ENCODE measurements around the gene CLEC2B. TPM values are rescaled to one million over a fixed set of nuclear protein-coding genes. Genes with fewer than 3 reads are reported as not detected.

The CLEC2B gene
- 0.77 and 3.9 TPM in 2 replicates for total RNA-seq

DNA sequence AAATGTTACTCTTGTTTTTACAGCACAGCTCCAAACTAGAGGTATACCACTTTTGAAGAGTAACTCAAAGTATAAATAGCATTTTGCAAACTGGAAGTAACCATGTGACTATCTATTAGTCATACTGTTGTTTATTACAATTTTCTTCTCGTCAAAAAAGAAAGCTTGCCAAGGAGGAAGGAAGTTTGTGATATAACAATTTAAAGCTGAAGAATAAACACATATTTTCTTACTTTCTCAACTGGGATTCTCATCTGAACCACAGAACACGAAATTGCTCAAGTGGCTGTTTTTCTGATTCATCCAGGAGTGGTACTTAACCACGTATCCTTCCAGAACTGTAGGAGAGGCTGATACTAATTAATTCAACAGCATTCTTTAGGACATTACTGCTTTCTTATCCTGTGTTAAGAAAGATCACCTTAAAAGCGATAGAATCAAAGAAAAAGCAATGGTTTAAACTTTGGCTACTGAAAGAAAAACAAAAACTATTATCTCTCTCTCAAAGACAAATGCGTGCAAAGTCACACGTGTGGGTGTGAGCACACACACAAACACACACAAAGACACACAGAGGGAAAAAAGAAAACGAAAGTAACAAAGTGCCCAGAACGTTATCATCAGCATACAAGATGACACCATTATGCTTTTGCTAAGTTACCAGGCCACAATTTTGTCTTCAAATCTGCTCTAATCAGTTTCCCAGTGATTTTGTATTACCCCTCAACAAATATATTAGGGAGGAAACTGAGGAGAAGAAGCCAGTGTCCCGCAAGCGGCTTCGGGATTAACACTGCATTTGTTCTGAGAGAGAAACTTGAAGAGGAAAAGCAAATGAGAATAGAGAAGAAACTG, at the start of gene CLEC2B:
TSS of gene CLEC2B (minus strand) at position 48 of the 855 bp plus-strand sequence.
- no peaks in the 10 kb centered on the region for H3K27me3 ChIP-seq (ENCODE audit: control insufficient read depth, insufficient read depth, low read length)
- FAIRE-seq (peak; percentile 52), DNase-seq (ENCODE audit: low read depth) (peak; percentile 98)
- no peaks in the 10 kb centered on the region for H3K36me3 ChIP-seq (ENCODE audit: control insufficient read depth, insufficient read depth, low read length)
- H3K4me3 ChIP-seq (ENCODE audit: low read depth, low read length) = peak within 1 kb of the TSS; percentile 34
- TF ChIP-seq, protein P1, sequence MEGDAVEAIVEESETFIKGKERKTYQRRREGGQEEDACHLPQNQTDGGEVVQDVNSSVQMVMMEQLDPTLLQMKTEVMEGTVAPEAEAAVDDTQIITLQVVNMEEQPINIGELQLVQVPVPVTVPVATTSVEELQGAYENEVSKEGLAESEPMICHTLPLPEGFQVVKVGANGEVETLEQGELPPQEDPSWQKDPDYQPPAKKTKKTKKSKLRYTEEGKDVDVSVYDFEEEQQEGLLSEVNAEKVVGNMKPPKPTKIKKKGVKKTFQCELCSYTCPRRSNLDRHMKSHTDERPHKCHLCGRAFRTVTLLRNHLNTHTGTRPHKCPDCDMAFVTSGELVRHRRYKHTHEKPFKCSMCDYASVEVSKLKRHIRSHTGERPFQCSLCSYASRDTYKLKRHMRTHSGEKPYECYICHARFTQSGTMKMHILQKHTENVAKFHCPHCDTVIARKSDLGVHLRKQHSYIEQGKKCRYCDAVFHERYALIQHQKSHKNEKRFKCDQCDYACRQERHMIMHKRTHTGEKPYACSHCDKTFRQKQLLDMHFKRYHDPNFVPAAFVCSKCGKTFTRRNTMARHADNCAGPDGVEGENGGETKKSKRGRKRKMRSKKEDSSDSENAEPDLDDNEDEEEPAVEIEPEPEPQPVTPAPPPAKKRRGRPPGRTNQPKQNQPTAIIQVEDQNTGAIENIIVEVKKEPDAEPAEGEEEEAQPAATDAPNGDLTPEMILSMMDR (IDR thresholded peaks at IDR 0.05; ENCODE audit: insufficient read depth, low read length, severe bottlenecking) = no peak

DNA sequence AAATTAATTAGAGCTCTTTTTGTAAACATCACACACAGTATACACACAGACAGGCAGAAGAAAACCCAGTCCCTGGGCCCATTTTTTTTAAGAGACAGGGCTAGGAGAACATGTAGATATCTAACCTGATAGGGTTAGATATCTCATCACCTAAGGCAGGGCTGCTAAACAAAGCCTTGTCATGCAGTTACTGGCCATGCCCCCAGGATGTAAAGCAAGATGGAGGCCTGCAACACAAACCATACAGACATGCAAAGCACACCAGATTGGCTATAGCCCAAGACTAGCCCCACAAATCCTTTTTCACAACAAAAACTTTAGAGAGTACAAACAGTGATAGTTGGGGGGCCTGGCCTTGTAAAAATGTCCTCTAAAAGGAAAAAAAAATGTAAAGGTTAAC, 42.6 kb upstream of the CLEC2B start:
- H3K27me3 ChIP-seq (ENCODE audit: control insufficient read depth, insufficient read depth, low read length) = no peaks in the 10 kb centered on the region
- H3K36me3 ChIP-seq (ENCODE audit: control insufficient read depth, insufficient read depth, low read length) = no peaks in the 10 kb centered on the region
- TF ChIP-seq, protein P1 (IDR thresholded peaks at IDR 0.05; ENCODE audit: insufficient read depth, low read length, severe bottlenecking) = no peak
- FAIRE-seq = no peak
- no peak for DNase-seq (ENCODE audit: low read depth)
- no peak overlapping the region for H3K4me3 ChIP-seq (ENCODE audit: low read depth, low read length)

DNA sequence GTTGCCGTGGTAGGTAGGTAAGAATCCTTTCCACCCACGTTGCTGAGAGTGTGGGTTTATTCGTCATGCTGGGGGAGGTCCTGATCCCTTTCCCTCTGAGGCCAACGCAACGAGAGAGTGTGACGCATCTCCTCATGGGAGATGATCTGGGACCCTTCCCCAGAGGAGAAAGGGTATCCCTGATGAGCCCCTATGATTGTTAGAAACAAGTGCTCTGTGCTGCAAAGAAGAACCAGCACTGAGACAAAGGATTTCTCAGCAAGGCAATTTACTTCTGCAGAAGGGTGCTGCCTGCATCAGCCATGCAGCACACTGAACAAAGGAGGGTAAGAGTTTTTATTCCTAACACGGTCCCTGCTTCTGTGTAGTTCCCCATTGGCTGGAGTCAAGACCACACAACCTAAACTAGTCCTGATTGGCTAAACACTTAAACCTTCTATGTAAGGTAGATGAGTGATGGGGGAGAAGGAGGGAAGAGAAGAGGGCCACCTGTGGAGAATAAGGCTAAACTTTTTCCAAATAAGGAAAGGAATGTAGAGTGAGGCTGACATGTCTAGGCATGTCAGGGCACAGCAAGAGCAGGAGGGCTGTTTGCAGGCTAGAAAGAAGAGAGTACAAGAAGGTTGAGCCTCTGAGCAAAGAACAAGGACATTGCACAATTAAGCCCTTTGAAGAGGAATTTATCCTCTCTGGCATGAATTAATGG, 41.7 kb upstream of the CLEC2B start:
- peak; percentile 23 for FAIRE-seq

DNA sequence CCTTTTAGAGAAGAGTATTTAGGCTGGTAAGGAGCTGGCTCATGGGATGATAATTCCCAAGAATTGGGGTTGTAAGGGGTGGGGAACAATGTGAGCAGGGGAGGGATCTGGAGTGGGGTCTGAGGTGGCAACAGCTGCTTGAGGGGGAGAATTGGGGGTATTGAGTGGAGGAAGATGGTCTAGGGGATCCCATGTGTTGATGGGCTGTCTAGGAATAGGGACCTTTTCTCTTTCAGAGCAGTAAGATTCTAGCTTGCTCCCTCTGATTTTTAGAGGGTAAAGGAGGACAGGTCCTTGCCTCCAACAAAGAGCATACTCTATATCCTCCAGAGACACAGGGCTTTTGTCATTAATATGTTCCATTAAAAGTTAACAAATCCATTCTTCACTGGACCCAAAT, 40.6 kb upstream of the CLEC2B start:
- TF ChIP-seq, protein P1 (IDR thresholded peaks at IDR 0.05; ENCODE audit: insufficient read depth, low read length, severe bottlenecking) = no peak
- Histone ChIP-seq H3K4me3 (ENCODE audit: low read depth, low read length) (no peak overlapping the region), H3K27me3 (ENCODE audit: control insufficient read depth, insufficient read depth, low read length) (no peaks in the 10 kb centered on the region), H3K36me3 (ENCODE audit: control insufficient read depth, insufficient read depth, low read length) (no peaks in the 10 kb centered on the region)
- no peak for FAIRE-seq
- DNase-seq (ENCODE audit: low read depth) = no peak

More for the DNA sequence above, 41.7 kb upstream of the CLEC2B start:
- peak; percentile 10 for DNase-seq (ENCODE audit: low read depth)
- no peaks in the 10 kb centered on the region for H3K27me3 ChIP-seq (ENCODE audit: control insufficient read depth, insufficient read depth, low read length)
- TF ChIP-seq, protein P1 (IDR thresholded peaks at IDR 0.05; ENCODE audit: insufficient read depth, low read length, severe bottlenecking) = no peak
- H3K4me3 ChIP-seq (ENCODE audit: low read depth, low read length) = no peak overlapping the region
- H3K36me3 ChIP-seq (ENCODE audit: control insufficient read depth, insufficient read depth, low read length) = no peaks in the 10 kb centered on the region

DNA sequence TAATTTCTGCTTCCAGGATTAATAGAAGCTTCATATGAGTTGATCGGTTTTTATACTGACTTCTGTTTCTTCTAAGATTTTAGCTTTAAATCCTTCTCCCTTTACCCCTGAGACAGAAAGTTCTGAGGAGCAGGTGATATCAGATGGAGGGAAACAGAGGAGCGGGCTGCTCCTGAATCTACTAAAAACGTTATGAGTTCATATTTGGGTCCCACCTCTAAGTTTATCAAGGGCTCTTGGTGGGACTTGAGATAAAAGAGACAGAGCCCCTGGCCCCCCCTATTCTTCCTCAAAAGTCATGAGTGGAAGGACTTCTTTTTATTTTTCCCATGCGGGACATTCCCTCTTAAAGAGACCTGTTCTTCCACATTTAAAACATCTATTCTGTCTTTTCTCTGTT, 39.2 kb upstream of the CLEC2B start:
- Histone ChIP-seq H3K36me3 (ENCODE audit: control insufficient read depth, insufficient read depth, low read length) (no peaks in the 10 kb centered on the region), H3K27me3 (ENCODE audit: control insufficient read depth, insufficient read depth, low read length) (no peaks in the 10 kb centered on the region), H3K4me3 (ENCODE audit: low read depth, low read length) (no peak overlapping the region)
- DNase-seq (ENCODE audit: low read depth) = no peak
- TF ChIP-seq, protein P1 (IDR thresholded peaks at IDR 0.05; ENCODE audit: insufficient read depth, low read length, severe bottlenecking) = no peak
- FAIRE-seq = no peak

Data from bronchial epithelial cell (primary cell).